Inferior parietal cortex (tissue), 1 donor: ENCODE measurements around the gene VOPP1.
"Not testable (repeated sequence)": the region's sequence is repeated elsewhere in the genome, so short reads cannot be mapped to it uniquely, and the experiment has no call there.

Source experiments
- DNase-seq: peaks from one replicate; pipeline ENCODE4 v3.0.0-alpha.2; 2016; ENCODE audit errors: extremely low spot score

Gene VOPP1

GRCh38 chr7:55488216-55488615, 84.1 kb downstream of the VOPP1 start:
- no peak for DNase-seq

- DNase-seq = no peak
Observed at GRCh38 chr7:55486991-55487390, 85.3 kb downstream of the VOPP1 start.

GRCh38 chr7:55486192-55486590, 86.1 kb downstream of the VOPP1 start:
- no peak for DNase-seq

GRCh38 chr7:55485501-55486191, 86.7 kb downstream of the VOPP1 start:
- DNase-seq = no peak

DNA sequence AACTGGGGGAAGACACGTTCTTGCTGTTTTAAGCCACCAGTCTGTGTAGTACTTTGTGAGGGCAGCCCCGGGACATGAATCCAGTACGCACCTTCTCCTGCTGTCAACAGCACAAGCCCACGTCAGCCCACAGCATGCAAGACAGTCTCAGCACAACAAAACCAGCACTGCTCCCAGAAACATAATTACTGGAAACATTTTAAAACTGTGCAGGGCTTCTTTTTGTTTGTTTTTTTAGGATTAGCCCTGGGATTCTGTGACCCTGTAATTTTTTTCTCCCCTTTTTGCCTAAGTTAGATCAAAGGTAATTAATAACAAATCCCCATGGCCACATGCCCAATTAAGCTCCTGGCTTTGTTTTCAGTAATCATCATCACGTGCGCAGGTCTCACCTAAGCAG, 87.5 kb downstream of the VOPP1 start:
- DNase-seq = no peak

GRCh38 chr7:55484241-55484640, 88.1 kb downstream of the VOPP1 start:
- DNase-seq = no peak

DNA sequence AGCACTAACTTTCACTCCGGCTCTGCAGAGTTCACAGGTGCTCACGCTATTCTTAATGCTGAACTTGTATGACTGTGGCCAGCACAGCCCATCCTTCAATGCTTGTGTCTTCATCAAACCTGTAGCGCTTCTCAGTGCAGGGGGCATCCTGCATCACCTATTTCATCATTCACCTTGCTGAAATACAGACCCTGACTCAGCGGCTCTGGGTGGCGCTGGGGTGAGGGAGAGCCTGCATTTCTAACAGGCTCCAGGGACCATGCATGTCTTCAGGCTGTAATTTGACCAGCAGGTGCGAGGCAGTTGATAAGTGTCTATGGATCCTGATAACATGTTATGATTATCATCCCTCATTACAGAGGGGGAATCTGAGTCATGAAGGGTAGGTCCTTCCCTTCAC, 89.3 kb downstream of the VOPP1 start:
- DNase-seq = no peak

DNA sequence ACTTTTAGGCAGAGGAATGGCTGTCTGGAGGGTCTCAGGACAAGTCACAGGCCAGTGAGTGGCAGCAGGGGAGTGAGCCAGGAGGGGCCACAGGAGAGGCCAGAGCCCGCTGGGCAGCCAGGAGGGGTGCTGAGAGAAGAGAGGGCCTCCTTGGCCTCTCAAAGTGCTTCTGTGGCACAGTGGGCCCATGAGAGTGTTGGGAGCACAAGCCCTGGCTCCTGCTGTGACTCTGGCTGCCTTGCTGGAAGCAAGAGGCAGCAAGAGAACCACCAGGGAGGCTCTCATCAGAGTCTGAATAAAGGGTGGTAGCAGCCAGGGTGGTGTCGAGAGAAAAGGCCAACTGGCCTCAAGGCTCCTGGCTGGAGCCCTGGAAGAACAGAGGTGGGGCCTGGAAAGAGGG, 91.1 kb downstream of the VOPP1 start:
- DNase-seq = no peak

GRCh38 chr7:55478700-55479099, 93.6 kb downstream of the VOPP1 start:
- DNase-seq = no peak

DNA sequence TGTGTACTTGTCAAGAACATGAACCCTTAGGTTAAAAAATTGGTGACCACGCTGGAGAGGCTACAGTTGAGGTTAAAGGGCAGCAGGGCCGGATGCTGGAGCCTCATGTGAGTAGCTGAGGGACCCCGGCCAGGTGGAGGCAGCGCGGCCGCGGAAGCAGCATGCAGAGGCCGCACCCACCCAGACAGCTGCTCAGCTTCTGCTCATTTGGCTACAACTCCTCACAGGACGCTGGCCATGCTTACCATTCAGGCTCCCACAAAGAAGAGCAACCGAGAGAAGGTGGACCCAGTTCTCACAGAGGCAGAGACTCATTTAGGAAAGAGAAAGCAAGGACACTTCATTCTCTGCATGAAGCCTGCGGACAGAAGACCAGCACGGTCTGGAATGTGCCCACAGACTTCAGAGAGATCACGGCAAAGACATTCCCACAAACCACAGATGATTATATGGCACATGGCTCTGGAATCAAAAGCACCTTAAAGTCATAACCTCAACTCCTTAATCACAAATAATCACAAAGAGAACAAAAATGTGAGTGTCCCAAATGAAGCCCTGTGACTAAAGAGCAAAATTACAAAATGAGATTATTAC, 94.4 kb downstream of the VOPP1 start:
- no peak for DNase-seq

GRCh38 chr7:55476852-55477780, 95.2 kb downstream of the VOPP1 start:
- no peak for DNase-seq

DNA sequence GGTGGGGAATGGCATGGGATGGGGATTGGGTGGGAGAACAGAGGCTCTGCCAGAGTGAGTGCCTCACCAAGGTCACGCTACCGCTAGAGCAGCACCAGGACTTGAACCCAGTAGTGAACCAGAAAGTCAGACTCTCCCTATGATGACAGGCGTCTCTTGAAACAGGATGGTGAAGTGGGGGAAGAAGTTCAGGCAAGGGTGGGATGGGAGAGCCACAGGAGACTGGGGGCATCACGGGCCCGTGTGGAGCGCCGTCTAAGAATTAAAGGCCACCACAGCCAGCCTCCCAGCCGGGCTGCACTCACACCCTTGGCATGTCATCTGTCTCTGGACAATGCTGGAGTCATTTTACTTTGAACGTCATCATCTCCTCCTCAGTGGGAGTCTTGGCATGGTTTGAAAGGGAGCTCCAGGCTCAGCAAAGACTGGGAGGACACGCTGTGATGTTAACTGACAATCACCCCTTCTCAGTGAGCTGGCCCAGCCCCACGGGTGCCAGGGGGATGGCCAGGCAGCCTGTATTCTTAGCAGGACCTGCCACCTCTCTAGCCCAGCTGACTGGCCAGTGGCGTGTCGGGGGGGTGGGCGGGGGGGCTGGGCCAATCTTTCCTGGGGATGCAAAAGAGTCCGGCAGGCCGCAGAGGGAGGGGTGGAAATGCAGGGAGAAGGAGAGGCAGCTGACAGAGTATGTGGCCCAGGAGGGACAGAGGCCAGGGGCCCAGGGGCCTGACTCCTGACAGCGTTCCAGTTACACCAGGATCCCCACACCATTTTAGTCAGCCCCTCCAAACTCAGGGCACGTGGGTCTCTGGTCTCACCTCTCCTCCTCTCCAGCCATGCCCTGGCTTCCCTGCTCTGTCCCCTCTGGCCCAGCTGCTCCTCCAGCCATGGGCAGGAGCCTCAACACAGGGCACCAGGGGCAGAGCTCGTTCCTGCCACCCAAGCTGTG, 96.2 kb downstream of the VOPP1 start:
- DNase-seq = no peak

DNA sequence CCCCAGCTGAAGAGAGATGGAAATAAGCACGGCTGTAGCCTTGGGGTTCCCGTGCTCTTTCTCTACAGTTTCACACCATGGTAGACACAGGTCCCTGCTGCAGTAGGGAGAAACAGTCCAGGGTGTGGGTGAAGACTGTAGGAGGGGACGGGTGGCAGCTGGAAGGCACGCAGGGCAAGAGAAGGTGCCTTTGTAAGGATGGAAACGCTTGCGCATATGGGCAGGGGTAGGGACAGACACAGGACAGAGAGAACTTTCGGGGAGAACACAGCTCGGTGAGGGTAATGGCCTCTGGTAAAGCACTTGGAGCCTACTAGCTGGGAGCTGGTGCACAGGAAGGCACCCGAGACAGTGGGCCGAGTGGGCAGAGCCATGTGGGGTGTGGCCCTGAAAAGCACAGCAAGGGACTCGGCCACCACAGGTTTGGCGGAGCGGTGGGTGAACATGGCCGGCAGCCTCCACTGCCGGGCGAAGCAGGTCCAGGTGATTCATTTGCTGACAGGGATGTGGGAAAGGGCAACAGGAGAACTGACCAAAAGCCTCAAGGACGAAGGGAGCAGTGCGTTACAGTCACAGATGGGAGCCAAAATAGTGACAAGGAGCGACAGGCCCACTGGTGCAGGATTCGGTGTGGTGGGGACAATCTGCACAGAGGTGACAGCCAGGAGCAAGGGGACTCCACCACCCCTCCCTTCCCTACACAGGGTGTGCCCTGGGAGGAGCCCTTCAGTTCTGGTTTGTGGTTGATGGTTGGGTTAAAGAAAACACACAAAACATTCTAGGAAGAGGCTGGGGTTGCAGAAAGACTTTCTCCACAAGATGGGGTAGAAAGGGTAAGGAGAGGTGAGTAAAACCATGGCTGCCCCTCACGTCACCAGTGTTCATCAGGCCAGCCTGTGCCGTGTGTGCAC, 97.1 kb downstream of the VOPP1 start:
- no peak for DNase-seq

- no peak for DNase-seq
Observed at GRCh38 chr7:55473932-55474331, 98.4 kb downstream of the VOPP1 start.

DNA sequence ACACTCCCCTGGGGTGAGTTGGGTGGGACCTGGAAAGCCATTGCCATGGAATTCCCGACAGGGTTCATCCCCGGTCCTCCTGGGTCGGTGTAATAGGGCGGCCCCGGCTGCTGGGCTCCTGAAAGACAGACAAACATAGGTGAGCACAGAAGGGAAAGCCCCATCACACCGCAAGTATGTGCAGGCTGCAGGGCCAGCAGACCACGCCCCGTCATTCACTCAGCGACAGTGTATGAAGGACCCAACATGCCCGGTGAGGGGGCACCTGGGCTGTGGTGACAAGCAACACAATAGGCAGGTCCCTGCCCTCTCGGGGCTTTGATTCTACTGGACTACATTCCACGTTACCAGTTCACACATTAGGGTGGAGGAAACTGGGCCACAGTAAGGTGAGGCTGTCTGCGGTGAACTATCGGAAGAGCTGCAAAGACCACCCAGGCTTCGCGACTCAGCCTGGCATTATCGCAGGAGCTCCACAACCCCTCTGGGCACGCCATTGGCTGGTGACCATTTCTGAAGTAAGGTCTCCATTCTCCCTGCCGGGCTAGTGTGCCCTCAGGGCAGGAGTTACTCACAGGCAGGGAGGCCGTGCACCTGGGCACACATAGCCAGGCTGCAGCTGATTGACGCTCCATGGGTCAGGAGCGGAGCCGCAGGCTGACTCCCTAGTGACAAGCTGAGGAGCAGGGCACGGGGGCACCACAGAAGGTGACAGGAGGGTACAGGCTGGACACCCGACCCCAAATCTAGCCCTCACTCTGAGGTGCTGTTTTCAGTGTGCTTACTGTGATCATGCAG, 99.2 kb downstream of the VOPP1 start:
- DNase-seq = no peak

DNA sequence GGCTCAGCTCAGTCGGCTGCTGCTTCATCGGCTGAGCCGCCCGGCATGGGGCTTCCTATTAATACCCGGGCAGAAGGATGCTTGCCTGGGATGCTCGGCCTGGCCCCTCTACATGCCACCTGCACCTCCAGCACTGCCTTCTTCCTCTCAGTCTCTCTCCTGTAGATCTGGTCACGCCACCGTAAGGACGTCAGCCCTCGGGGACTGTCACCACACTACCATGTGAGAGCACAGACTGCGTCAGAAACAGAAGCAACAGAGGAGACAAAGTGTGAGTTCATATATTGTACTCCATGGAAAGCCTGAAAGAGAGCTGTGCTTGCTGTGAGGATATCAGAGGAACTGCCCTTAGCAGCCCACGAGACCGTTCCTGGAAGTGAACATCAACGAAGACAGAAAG, 99.9 kb downstream of the VOPP1 start:
- DNase-seq = not testable (repeated sequence)

DNA sequence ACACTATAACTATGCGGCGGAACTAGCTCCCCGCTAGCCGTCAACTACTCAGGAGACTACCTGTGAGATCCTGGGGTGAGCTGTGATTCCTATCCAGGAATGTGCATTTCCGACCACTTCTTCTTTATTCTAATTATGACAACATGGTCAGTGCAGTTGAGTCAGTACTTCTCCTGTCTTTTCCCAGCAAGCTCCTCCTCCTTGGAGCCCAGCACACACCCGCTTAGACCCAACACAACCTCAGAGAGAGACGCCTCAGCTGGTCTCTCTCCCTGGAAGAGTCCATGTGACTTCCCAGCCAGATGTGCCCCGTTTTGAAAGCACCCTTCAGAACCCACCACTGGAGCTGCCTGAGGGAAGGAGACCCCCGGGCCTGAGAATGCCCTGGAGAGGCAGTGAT, 100.7 kb downstream of the VOPP1 start:
- not testable (repeated sequence) for DNase-seq

DNA sequence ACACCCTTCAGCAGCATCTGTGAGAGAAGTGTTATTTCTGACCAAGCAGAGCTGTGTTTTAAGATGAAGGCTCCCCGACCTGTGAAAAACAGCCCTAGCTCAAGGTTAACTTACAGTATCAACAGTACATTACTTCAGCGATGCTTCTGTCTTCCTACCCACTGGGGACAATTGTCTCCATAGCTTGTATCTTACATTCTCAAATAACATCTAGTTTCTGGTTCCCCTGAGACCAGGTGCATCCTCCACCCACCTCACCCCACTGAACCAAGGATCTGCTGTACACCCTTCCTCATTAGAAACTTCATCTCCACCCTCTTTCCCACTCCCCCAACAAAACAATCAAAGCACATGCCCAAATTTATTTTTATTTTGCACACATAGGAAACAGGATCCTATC, 102.0 kb downstream of the VOPP1 start:
- DNase-seq = no peak

GRCh38 chr7:55469721-55470120, 102.6 kb downstream of the VOPP1 start:
- DNase-seq = no peak

DNA sequence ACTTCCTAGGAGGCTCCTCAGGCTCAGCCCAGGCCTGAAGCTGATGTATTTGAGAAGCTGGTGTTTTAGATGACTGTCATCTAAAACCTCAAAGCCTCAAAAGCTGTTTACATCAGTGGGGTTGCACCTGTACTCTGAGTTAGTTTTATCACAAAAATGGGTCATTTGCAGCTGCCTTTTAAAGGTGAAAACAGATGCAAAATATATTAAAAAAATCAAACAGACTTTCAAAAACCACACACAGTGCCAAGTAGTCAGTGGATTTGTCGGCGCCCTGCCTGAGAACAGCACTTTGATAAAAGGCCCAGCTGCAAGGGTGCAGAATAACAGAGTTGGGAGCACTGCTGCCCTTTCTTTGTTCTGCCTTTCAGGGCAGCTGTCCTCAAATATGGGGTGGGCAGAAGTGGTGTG, 103.0 kb downstream of the VOPP1 start:
- DNase-seq = no peak
